Measurements from ENCODE around the gene CELF2.

Gene CELF2

GRCh38 chr10:11154849-11155498 is 137.3 kb downstream of the CELF2 start:
- no peak for DNase-seq (ENCODE audit: low read depth)

DNA sequence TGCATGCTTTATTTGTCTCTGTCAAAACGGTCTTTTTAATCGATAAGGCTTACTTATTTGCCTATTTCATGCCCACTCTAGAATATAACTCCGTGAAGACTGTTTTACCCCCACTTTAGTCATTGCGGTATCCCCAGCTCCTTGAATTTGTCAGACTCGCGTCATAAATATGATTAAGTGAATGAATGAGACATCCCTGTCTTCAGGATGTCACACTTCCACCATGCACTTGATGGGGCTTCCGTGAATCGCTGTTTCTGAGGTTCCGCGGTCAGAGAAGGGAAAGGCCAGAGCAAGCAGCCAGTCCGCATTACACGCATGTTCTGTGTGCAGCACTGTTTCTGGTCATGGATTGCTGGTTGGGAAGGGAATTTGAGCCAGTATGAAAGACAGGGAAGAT is 138.8 kb downstream of the CELF2 start:
- DNase-seq (ENCODE audit: low read depth), result no peak

DNA sequence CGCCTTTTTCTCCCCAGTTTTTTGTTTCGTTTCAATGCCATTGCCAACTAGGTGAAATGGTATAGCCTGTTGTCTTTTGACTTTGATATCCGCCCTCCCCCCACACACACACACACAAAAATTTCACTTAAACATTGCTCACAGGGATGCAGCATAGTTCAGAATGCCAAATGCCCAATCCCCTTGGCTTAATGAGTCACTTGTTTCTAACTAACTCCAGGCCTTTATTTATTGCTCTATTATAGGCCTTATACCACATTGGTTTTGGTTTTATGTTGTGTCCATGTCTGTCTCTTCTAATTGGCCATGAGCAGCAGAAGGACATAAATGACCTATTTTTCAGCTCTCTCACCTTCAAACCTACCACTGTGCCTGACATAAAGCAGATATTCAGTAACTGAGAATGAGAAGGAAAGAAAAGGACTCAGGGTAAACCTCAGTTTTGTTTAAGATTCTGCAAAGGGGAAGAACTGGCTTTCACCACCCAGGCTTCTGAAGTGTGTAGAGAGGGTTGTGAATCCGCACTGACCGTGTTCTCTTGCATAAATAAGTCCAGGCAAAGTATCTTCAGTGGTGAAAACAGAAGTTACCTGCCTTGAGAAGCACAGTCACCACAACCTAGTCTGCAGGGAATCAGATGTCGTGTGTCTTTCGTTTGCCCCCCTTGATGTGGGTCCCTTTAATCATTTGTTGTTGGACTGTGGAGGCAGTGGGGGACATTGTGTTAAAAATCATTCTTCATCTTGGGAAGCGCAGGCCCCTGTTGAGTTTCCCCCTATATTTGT is 139.8 kb downstream of the CELF2 start:
- DNase-seq (ENCODE audit: low read depth), result no peak

GRCh38 chr10:11158080-11158479 is 140.4 kb downstream of the CELF2 start:
- DNase-seq (ENCODE audit: low read depth), result no peak

DNA sequence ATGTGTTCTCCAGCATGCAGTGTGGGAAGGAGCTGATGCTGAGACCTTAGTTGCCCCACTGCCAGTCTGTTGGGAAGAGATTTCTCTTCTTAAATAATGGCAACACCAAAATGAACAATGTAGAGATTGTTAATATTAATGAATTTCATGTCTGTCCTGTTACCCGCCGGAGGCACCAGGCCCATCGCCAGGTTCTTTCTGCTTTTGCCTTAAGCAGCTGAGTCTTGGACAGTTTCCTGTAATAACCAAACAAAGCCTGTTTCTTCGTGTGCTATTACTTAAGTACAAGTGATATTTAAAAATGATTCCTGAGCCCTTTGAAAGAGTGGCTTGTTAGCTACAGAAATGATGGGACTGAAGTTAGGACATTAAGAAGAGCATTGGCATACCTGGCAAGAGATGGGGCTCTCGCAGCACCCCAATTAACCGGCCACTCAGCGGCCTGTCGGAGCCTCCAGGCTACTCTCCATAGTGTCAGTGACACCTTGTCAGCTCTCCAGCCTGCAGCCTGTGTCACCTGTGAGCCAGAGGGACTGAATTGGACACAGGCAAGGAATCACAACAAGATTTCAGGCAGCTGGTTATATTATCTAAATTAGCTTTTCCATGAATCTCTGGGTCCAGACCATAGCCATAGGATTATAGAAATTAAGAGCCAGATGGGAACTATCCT is 142.0 kb downstream of the CELF2 start:
- DNase-seq (ENCODE audit: low read depth), result no peak

DNA sequence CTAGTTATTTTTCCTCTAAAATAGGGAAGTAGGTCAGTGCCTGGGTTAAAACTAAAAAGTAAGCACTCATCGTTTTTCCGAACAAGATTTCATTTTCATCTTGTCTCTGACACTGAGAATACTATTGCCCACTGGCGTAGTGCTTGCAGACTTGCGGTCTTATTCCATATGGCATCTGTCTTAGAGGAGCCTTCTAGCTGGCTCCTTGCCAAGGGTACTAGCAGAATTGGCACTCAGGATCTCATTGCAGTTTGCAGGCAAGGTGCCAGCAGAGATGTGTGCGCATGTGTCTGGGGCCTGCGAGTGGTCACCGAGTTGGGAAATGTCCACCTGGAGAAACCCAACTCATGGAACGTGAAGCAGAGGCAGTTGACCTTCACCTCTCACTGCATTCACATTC is 143.4 kb downstream of the CELF2 start:
- DNase-seq (ENCODE audit: low read depth), result no peak

DNA sequence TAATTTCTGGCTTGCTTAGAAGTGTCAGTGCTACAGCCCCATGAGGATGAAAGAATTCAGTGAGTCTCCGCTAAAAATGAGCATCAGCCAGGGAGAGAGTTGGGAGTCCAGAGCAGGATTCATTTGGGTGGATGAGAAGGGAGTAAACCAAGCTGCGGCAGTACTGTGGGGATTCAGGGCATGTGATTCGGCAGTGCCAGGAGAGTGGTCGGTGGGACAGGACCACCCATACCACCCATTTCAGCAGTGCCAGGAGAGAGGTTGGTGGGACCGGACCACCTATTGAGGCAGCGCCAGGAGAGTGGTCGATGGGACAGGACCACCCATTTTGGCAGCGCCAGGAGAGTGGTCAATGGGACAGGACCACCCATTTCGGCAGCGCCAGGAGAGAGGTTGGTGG is 144.2 kb downstream of the CELF2 start:
- no peak for DNase-seq (ENCODE audit: low read depth)

DNA sequence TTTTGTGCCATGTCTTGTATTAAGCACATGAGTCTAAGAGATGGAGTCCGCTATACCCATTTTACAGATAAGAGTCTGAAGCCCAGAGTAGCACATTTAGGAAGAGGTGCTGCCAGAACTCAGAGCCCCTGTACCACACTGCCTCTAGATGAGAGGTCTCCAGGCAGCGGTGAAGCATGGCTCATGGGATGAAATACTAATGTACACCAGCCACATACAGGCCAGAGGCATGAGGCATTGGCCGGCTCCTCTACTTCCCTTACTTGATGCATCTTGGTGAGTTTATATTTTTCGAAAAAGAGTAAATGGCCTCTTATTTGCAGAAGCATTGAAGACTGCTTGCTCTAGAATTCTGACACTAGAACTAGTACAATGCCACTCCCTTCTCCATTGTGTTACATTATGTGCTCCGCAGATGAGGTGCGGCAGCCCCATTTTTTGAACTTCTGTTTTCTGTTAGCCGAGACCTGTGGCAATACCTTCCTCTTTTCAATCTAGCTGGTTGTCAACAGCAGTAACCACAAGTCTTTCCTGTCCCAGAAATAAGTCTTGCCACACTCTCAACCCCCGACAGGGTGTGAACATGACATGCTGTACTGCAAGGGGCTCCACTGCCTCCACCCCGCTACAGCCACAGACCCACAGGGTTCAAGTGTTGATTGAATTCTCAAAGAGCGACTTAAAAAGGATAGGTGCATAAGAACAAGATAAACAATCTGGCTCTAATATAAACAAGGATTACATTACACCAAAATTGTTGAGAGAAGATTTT is 145.3 kb downstream of the CELF2 start:
- DNase-seq (ENCODE audit: low read depth), result peak; percentile 54

- no peak for DNase-seq (ENCODE audit: low read depth)
These were observed 146.3 kb downstream of the CELF2 start for GRCh38 chr10:11163780-11164550.

- DNase-seq (ENCODE audit: low read depth), result no peak
These were observed 146.8 kb downstream of the CELF2 start for GRCh38 chr10:11164551-11164802.

DNA sequence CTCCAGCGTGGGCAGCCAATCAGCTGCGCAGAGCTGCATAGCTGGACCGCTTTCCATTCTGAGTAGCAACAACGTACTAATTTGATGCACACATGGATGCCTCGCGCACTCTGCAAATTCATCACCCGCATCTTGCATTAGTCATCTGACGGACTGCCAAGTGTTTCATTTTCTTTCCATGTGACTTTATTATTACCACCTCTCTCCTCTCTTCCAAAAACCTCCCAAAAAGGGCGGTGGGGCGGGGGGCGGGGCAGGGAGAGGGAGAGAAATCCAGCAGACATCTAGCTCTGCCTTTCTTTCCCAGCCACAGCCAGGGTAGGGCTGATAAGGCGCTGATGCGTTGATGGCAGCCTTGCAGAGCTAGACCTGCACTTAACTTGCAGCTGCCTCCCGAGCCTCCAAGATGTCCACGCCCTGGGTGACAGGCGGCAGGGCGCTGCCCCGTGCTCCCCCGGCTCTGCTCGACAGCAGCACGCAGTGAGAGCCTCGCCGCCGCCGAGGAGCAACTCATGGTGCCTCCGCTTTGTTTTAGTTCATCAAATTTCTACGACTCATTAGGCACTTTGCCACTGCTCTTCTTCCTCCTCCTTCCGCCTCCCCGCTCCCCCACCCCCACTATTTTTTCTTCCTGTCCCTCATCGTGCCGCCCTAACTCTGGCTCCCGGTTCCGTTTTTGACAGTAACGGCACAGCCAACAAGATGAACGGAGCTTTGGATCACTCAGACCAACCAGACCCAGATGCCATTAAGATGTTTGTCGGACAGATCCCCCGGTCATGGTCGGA is 147.3 kb downstream of the CELF2 start:
- DNase-seq (ENCODE audit: low read depth), result peak; percentile 52

DNA sequence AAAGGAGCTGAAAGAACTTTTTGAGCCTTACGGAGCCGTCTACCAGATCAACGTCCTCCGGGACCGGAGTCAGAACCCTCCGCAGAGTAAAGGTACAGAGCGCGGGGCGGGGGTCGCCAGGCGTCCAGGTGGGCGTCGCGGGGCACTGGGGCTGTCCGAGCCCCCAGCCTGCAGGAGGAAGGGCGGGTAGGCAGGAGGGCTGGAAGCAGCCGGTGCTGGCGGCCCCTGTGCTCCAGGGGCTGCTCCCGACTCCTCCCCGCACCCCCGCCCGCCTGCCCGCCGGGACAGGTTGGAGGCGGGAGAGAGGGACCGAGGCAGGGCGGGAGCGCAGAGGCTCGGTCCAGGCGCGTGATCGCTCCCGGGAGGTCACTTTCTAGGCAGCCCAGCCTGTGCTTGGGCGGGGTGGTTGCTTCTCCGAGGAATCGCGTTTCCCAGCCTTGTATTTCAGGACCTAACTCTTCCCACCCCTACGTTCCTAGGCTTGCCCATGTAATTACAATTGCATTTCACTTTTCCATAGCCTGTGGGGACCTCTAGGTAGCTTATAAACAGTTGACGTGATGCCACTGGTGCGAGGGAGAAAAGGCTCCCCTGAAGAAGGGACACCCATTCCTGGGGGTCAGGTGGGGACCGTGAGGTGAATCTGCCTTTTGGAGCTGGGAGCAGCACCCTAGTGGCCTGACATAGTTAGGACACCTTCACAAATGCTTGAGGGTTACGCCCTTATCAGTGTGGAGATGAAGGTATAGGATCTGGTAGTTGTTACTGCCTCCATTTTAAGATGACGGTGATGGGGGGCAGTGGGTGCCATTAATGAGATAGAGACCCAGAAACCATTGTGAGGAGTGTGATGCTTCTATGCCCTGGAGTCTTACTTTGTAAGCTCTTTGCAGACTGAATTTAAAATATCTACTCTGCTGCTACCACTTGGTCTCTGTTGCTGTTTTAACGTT is 148.2 kb downstream of the CELF2 start:
- DNase-seq (ENCODE audit: low read depth), result peak; percentile 59

GRCh38 chr10:11166550-11166949 is 148.9 kb downstream of the CELF2 start:
- no peak for DNase-seq (ENCODE audit: low read depth)

DNA sequence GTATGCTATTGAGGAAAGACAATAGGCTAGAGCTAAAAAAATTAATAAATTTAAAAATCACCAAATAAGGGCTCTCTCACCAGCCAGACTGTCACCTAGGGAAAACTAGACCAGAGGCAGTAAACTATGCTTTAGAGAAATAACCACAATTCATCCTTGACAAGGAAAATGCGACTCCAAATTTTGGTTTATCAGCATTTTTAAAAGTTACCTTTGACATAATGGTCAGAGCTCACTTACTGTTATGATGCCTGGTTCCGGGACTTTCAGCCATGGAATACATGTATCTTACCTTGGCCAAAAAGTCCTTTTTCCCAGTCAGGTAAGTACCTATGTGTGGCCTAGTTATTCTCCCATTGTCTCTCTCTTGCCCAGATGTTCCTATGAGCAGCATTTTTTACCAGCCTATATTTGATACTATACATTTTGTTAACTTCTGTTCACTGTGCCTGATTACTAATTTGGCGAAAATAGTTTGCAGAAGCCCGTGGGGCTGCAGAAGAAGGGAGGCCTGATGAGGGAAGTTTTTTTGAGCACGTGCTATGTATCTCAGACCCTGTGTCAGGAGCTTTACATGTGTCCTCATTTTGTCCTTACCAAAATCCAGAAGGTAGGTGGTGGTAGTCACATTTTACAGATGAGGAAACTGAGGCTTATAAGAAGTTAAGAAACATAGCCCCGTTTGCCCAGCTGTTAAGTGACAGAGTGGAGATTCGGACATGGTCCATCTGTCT is 149.7 kb downstream of the CELF2 start:
- no peak for DNase-seq (ENCODE audit: low read depth)

- no peak for DNase-seq (ENCODE audit: low read depth)
These were observed 150.9 kb downstream of the CELF2 start for GRCh38 chr10:11168423-11169090.

- no peak for DNase-seq (ENCODE audit: low read depth)
These were observed 152.3 kb downstream of the CELF2 start for GRCh38 chr10:11169976-11170375.

DNA sequence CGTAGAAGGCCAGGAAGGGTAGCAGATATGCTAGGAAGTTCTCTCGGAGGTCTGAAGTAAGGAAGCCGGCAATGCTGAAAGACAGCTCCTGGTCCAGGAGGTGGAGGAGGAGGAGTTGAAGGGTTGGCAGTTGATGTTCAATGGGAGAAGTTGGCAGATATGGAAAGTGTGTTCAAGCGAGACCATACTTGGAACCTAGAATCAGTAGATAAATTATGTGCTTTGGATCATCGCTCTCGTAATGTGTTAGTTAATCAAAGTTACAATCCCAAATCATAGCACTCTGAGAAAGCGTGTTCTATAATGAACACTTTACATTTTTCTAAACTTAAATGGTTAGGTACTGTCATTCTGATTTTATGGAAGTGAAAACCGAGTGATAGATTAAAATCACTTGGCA is 152.9 kb downstream of the CELF2 start:
- no peak for DNase-seq (ENCODE audit: low read depth)

DNA sequence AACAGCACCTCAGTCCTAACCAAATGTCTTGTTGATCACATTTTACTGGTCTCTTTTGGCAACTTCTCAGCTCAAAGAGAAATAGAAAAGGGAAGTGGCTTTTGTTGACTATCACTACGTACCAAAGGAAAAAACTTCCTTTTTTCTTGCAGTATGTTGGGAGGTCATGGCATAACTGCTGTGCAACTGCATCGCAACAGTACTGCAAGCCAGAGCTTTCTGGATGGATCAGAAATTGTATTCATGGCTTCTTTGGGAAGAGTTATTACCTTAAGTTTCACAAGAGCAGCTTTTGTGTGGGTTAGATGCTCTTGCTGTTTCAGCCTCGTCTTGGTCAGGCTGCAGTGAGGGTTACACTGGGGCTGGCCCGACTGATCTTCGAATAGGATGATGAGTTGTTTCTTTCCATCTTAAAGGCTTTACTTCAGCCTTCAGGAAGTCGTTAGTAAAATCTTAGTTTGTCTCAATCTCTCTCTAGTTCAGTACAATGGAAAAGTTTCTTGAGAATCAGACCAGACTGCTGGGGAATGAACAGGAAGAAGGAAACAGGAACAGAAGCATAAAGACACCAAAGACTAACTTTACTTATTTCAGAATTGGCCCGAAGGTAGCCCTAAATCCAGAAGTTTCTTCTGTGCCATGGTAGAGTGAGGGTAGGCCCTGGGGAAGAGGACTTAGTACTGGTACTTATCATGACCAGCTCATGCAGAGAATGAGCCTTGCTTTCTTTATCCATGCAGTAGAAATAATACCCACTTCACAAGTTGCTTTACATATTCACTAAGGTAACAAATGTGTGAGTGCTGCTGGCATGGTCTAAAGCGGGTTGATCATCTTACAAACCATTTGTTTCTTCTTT is 153.6 kb downstream of the CELF2 start:
- DNase-seq (ENCODE audit: low read depth), result no peak

All from activated T-helper 9 cell treated with anti-CD3 and anti-CD28 coated beads, Interleukin-2, amount 50 U/mL, for 16 hours (primary cell).